Endothelial cell of umbilical vein (primary cell): ENCODE measurements around the gene CARD14. TPM values are rescaled to one million over a fixed set of nuclear protein-coding genes. Genes with fewer than 3 reads are reported as not detected.

Source experiments
- BruUV-seq: library from RNA; stranded (reverse); fragments of 400-500 nt; replicated peaks from 2 replicates; lab custom pipeline; 2021; lab: Mats Ljungman, UMichigan
- CTCF ChIA-PET: fragments of 300-600, 350-600 bp; sonication (Branson Sonifier 250); formaldehyde crosslinking; loops from one replicate; lab custom pipeline; 2021; ENCODE audit warnings: antibody characterized with exemption, inconsistent platforms; lab: Charles Lee
- POLR2A ChIA-PET: fragments of 300-600, 350-600 bp; sonication (Branson Sonifier 250); formaldehyde crosslinking; loops from one replicate; lab custom pipeline; 2021; ENCODE audit warnings: antibody characterized with exemption, inconsistent platforms; lab: Charles Lee
- DNase-seq: peaks from one replicate; pipeline ENCODE4 v3.0.0-alpha.2; 2011; ENCODE audit warnings: low read depth, low spot score
- FAIRE-seq: peaks from 2 replicates; lab custom pipeline; 2011; peaks lifted over from hg19 to GRCh38; lab: Jason Lieb, UNC
- H2AFZ ChIP-seq: 2 replicates; pipeline ENCODE4 v1.6.0; 2012; ENCODE audit warnings: low read depth, low read length, control low read depth, inconsistent platforms
- H3K27ac ChIP-seq: 2 replicates; pipeline ENCODE4 v1.5.1; 2011; ENCODE audit warnings: low read depth, mild to moderate bottlenecking, control low read depth, low read length, moderate library complexity; ENCODE audit not compliant: insufficient read depth
- H3K27me3 ChIP-seq, 2 experiments: 2 replicates each; pipeline versions ENCODE4 v1.6.0 to v1.6.1; 2011; ENCODE audit warnings: low read length in 2 of 2, mixed read lengths in 1 of 2; ENCODE audit not compliant: control insufficient read depth in 2 of 2, insufficient read depth in 2 of 2
- H3K36me3 ChIP-seq, 2 experiments: 2 replicates in 1 of 2; 3 replicates in 1 of 2; pipeline ENCODE4 v1.5.1; 2011; ENCODE audit warnings: low read length in 2 of 2, mild to moderate bottlenecking in 1 of 2, moderate library complexity in 1 of 2; ENCODE audit not compliant: control insufficient read depth in 2 of 2, insufficient read depth in 2 of 2; ENCODE audit errors: extremely low read depth in 1 of 2
- H3K4me1 ChIP-seq: 3 replicates; pipeline ENCODE4 v1.5.1; 2011; ENCODE audit warnings: mild to moderate bottlenecking, low read length; ENCODE audit not compliant: control insufficient read depth, insufficient read depth; ENCODE audit errors: extremely low read depth
- H3K4me2 ChIP-seq: 2 replicates; pipeline ENCODE4 v1.6.1; 2011; ENCODE audit warnings: low read length, control low read depth, mixed read lengths; ENCODE audit not compliant: insufficient read depth
- H3K4me3 ChIP-seq, 3 experiments: fragments of 200-600 bp in 1 of 3; sonication (generic), shearing (Covaris generic) in 1 of 3; replicated peaks in 1 of 3; 2 replicates each; pipeline ENCODE4 v1.5.1; 2011 to 2016; ENCODE audit warnings: control low read depth in 3 of 3, low read length in 3 of 3, mild to moderate bottlenecking in 2 of 3, inconsistent platforms in 1 of 3, low read depth in 1 of 3, moderate library complexity in 1 of 3; ENCODE audit not compliant: insufficient read depth in 1 of 3
- H3K79me2 ChIP-seq: 2 replicates; pipeline ENCODE4 v1.6.0; 2012; ENCODE audit warnings: low read length, inconsistent platforms; ENCODE audit not compliant: control insufficient read depth, insufficient read depth
- H3K9ac ChIP-seq: replicated peaks from 2 replicates; pipeline ENCODE3; 2011; ENCODE audit warnings: low read length, control low read depth; ENCODE audit not compliant: insufficient read depth; ENCODE audit errors: extremely low read depth
- H3K9me1 ChIP-seq: replicated peaks from 3 replicates; pipeline ENCODE4 v1.6.0; 2011; ENCODE audit warnings: mild to moderate bottlenecking, low read length; ENCODE audit not compliant: control insufficient read depth, insufficient read depth; ENCODE audit errors: extremely low read depth
- H3K9me3 ChIP-seq: replicated peaks from 2 replicates; pipeline ENCODE4 v1.5.1; 2012; ENCODE audit warnings: low read length, inconsistent platforms; ENCODE audit not compliant: control insufficient read depth, insufficient read depth
- H4K20me1 ChIP-seq: replicated peaks from 2 replicates; pipeline ENCODE3; 2011; ENCODE audit warnings: mild to moderate bottlenecking, low read length; ENCODE audit not compliant: control insufficient read depth, insufficient read depth; ENCODE audit errors: extremely low read depth
- EZH2 ChIP-seq: IDR thresholded peaks from 2 replicates; pipeline ENCODE4 v1.6.1; 2012; ENCODE audit warnings: borderline replicate concordance, low read depth, mild to moderate bottlenecking, moderate library complexity, low read length, inconsistent platforms; ENCODE audit not compliant: severe bottlenecking
- MYC ChIP-seq: IDR thresholded peaks from one replicate; pipeline ENCODE4 v1.6.1; 2011; ENCODE audit warnings: mild to moderate bottlenecking, low read depth, low read length
- POLR2A ChIP-seq: IDR thresholded peaks from 2 replicates; pipeline ENCODE4 v1.6.1; 2012; ENCODE audit warnings: low read depth, mild to moderate bottlenecking, control low read depth, low read length
- dilution Hi-C: fragments of 300-500 bp; cut with MboI; formaldehyde crosslinking; loops from one replicate; pipeline ENCODE4 v1.15.0; 2019; ENCODE audit warnings: low sequenced_read_pairs; ENCODE audit not compliant: extremely low pct_ligation_motif_present
- intact Hi-C: fragments of 100-400 bp; cut with micrococcal nuclease; formaldehyde crosslinking; loops from one replicate; pipeline ENCODE4 v1.10.0; 2022
- polyA plus RNA-seq, 4 experiments: library from polyadenylated mRNA; depleted of rRNA in 3 of 4; stranded (reverse) in 3 of 4; unstranded in 1 of 4; fragments of >200 nt; gene quantifications; 2 replicates each; pipeline versions ENCODE4 v1.2.1 to v1.2.3, GENCODE V29; 2011 to 2012; ENCODE audit warnings: missing spikeins in 1 of 4
- total RNA-seq: library from RNA; stranded (reverse); gene quantifications from 2 replicates; pipeline ENCODE4 v1.2.3, GENCODE V29; 2021
- TF ChIP-seq, protein P1 (sequence below), 2 donors: IDR thresholded peaks; 1 replicate in 1 of 2; 2 replicates in 1 of 2; pipeline ENCODE4 v1.5.1; 2011; ENCODE audit warnings: low read length in 2 of 2, mild to moderate bottlenecking in 2 of 2, moderate library complexity in 2 of 2, control low read depth in 1 of 2, inconsistent platforms in 1 of 2, low read depth in 1 of 2; ENCODE audit not compliant: insufficient read depth in 1 of 2; ENCODE audit errors: extremely low read depth in 1 of 2
- TF ChIP-seq, protein P2 (sequence below): IDR thresholded peaks from 2 replicates; pipeline ENCODE4 v1.6.1; 2011; ENCODE audit not compliant: insufficient read depth, insufficient read length

The CARD14 gene
- total and polyA plus RNA-seq, 2 donors (not counting 3 experiments of a cell fraction or from before 2014, with no cell fraction given): not detected

DNA sequence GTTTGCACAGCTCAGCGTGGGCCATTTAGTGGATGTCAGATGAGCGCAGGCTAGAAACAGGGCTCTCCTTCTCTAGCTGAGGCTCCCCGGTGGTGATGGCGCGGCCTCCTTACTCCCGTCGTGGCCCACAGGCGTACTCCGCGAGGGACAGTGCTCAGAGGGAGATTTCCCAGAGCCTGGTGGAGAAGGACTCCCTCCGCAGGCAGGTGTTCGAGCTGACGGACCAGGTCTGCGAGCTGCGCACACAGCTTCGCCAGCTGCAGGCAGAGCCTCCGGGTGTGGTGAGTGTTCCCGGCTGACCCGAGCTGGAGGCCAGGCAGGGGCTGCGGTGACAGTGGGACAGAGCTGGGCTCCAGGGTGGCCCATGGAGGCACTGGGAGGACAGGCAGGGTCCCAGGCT is 21.4 kb downstream of the CARD14 start:
- Histone ChIP-seq H4K20me1 (no peaks in the 10 kb centered on the region), H3K4me1 (no peaks in the 10 kb centered on the region), H3K4me3 (no peak overlapping the region), H3K9me1 (no peaks in the 10 kb centered on the region), H3K9ac (no peak overlapping the region), H3K4me2 (no peak overlapping the region), H3K27ac (no peak overlapping the region), H3K9me3 (no peaks in the 10 kb centered on the region), H2AFZ (no peak overlapping the region), H3K36me3 (no peaks in the 10 kb centered on the region), H3K79me2 (no peaks in the 10 kb centered on the region), H3K27me3 (peaks cover 0 to 5% of the 10 kb centered on the region in 2 experiments)
- no peak for FAIRE-seq
- TF ChIP-seq EZH2 (no peak), MYC (no peak), POLR2A (no peak)
- TF ChIP-seq, protein P1, sequence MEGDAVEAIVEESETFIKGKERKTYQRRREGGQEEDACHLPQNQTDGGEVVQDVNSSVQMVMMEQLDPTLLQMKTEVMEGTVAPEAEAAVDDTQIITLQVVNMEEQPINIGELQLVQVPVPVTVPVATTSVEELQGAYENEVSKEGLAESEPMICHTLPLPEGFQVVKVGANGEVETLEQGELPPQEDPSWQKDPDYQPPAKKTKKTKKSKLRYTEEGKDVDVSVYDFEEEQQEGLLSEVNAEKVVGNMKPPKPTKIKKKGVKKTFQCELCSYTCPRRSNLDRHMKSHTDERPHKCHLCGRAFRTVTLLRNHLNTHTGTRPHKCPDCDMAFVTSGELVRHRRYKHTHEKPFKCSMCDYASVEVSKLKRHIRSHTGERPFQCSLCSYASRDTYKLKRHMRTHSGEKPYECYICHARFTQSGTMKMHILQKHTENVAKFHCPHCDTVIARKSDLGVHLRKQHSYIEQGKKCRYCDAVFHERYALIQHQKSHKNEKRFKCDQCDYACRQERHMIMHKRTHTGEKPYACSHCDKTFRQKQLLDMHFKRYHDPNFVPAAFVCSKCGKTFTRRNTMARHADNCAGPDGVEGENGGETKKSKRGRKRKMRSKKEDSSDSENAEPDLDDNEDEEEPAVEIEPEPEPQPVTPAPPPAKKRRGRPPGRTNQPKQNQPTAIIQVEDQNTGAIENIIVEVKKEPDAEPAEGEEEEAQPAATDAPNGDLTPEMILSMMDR (IDR thresholded peaks at IDR 0.05; ENCODE audit: extremely low read depth in 1 of 2, insufficient read depth in 1 of 2, low read depth in 1 of 2, low read length in 2 of 2): no peak
- TF ChIP-seq, protein P2, sequence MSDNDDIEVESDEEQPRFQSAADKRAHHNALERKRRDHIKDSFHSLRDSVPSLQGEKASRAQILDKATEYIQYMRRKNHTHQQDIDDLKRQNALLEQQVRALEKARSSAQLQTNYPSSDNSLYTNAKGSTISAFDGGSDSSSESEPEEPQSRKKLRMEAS: no peak
- ChIA-PET POLR2A (no interaction called here), CTCF (interaction anchor here (1.3 to 1.5 kb wide), 3 partner anchors 10 to 14 kb away, joined by 4 to 5 read pairs (median 4); no protein-coding TSS in a partner anchor)
- dilution Hi-C loops: no loop called here
- no peak for DNase-seq
- BruUV-seq: no TSS peak
- intact Hi-C loops: no loop called here
